Measurements from ENCODE around the gene HAPSTR1.
"Not testable (repeated sequence)": the region's sequence is repeated elsewhere in the genome, so short reads cannot be mapped to it uniquely, and the experiment has no call there.

The HAPSTR1 gene

GRCh38 chr16:9090960-9091866 is at the start of gene HAPSTR1:
HAPSTR1 (plus strand) TSS chr16:9091644; CDS start chr16:9092045, 401 bp downstream.
- peak; percentile 99 for DNase-seq

GRCh38 chr16:9042533-9042932 is 48.9 kb upstream of the HAPSTR1 start:
- DNase-seq = no peak

DNA sequence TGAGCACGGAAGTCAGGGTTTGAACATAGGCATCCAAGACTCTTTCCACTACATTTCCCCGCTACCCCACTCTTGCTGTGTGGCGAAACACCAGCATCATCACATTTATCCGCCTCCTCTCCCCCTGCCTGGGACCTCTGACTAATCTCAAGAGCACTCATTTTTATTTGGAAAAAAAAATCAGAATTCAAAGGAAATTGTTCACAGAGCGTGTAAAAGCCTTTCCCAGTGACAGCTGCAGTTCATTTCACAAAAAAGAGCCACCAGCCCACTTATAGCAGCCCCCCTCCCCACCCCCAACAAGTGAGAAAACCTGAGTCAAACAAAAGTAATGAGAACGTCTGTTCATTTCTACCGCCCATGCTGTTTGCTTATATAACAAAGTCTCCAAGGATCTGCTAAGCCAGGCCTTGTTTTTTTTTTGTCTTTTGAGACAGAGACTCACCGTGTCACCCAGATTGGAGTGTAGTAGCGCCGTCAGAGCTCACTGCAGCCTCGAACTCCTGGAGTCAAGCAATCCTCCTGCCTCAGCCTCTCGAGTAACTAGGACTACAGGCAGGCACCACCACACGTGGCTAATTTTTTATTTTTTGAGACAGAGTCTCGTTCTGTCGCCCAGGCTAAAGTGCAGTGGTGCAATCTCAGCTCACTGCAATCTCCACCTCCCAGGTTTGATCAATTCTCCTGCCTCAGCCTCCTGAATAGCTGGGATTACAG is 48.3 kb upstream of the HAPSTR1 start:
- DNase-seq = peak; percentile 49

DNA sequence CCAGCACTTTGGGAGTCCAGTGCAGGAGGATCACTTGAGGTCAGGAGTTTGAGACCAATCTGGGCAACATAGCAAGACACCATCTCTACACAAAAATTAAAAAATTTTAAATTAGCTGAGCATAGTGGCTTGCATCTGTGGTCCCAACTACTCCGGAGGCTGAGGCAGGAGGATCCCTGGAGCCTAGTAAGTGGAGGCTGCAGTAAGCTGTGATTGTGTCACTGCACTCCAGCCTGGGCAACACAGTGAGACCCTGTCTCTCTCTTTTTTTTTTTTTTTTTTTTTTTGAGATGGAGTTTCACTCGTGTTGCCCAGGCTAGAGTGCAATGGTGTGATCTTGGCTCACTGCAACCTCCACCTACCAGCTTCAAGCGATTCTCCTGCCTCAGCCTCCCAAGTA is 45.9 kb upstream of the HAPSTR1 start:
- DNase-seq = not testable (repeated sequence)

DNA sequence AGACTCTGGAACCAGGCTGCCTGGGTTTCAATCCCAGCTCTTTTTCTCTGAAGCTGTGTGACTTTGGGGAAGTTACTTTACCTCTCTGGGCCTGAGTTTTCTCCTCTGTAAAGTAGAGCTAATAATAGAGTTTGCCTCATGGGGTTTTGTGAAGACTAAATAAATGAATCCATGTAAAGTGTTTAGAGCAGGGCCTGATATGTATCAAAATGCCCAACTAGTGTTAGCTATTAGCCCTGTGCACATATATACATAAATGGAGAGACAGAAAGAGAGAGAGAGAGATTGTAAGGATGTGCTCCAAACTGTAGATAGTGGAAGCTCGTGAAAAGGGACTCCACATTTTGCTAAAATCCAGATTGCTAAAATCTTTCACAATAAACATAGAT is 44.8 kb upstream of the HAPSTR1 start:
- no peak for DNase-seq

DNA sequence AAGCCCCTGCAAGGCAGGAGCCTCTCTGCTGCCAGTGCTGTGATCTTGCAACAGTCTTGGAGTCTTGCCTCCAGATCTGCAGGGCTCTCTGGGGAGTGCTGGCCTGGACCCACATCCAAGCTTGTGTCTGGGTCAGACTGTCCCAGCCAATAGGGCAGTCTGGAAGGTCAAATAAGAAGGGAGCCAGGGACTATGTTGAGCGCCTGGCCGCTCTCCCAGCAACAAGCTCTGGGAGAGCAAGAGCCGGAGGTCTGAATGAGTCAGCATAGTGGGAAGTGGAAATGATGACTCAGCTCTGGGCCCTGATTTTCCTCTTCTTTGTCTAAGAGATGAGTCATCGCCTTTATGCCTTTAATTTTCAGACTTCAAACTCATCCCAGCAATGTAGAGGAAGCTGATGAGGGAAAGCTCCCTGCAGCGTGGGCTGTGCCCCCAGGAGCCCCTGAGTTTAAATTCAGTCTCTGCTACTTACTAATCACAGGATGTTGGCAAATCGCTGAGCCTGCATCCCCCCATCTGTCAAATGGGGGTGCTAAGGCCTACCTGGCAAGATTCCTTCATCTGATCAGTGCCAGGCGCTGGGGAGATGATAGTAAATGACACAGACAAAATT is 43.6 kb upstream of the HAPSTR1 start:
- peak; percentile 93 for DNase-seq

DNA sequence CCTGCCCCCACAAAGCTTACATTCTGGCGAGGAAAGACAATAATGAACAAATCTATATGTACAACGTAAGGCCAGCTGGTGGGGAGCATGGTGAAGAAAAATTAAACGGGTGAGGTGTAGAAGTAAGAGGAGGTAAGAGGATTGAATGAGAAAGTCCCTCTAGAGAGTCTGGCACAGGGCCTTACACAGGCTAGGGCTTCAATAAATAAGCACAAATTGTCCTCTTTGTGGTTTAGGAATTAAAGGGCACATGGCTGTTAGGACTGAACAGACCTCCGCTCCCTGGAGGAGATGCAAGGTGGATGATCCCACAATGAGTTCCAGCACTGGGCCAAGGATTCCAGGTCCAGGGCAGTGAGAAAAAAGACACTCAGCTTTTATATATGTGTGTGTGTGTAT is 43.1 kb upstream of the HAPSTR1 start:
- DNase-seq = no peak

GRCh38 chr16:9049241-9049640 is 42.2 kb upstream of the HAPSTR1 start:
- DNase-seq = no peak

DNA sequence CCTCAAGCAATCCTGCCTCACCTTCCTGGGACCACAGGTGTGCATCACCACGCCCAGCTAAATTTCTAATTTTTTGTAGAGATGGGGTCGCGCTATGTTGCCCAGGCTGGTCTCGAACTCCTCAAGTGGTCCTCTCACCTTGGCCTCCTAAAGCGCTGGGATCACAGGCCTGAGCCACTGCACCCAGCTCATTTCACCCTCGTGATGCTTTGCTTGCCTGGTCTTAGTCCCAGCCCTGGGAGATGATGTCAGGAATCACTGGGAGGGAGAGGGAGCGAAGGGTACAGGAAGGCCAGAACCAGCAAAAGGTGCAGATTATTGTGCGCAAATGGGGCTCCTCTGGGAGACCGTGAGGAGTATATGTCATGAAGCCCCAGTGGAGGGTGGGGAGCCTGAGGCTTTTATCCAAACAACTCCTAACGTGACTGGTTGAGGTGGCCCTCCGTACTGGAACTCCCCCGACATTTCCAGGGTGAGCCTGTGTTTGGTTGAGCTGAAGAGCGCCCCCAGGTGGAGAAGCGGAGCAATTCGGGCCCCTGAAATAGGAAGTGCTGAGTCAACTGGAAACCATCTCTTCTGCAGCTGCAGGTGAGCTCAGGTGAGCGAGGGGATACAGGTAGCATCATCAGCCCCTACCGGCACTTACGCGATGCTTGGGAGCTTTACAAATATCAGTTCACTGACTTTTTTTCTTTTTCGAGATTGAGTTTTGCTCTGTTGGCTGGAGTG is 41.2 kb upstream of the HAPSTR1 start:
- no peak for DNase-seq

DNA sequence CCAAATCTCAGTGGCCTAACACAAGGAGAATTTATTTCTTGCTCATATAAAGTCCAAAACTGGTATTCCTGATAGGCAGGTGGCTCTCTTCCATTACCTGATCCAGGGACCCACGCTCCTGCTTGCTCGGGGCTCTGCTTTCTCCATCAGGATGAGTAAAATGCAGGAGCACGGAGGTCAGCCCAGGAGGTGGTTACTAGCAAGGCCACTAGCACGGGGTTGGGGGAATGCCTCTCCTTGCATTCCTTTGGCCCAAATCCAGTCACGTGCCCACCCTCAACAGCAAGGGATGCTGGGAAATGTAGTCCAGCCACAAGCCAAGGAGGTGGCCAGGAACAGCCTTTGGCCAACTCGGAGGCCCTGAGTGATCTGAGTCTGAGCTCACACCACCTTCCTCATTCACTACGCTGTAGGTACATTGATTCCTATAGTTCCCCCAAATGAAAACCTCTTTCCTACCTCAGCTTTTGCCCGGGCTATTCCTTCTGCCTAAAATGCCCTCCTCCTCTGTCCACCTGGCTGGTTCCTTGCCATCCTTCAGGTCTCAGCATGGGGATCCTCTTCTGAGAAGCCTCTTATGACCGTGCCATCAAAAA is 38.3 kb upstream of the HAPSTR1 start:
- no peak for DNase-seq

GRCh38 chr16:9054460-9054859 is 37.0 kb upstream of the HAPSTR1 start:
- no peak for DNase-seq

GRCh38 chr16:9055115-9055514 is 36.3 kb upstream of the HAPSTR1 start:
- DNase-seq = no peak

DNA sequence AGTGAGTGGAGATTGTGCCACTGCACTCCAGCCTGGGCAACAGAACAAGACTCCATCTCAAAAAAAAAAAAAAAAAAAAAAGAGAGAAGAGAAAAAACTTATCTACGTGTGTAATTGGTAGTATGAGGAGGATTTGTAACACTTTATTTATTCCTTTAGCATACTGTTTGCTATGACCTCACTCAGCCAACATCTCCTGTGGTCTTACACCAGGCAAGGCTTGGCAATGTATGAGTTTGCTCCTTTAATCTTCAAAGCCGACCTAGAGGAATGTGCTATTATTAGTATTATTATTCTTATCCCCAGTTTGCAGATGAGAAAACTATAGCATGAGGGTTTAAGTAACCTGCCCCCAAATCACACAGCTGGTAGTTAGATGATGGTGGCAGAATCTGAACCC is 35.8 kb upstream of the HAPSTR1 start:
- no peak for DNase-seq

GRCh38 chr16:9056061-9056460 is 35.4 kb upstream of the HAPSTR1 start:
- DNase-seq = no peak

GRCh38 chr16:9058211-9058610 is 33.2 kb upstream of the HAPSTR1 start:
- no peak for DNase-seq

- no peak for DNase-seq
These were observed 31.2 kb upstream of the HAPSTR1 start for GRCh38 chr16:9060225-9060624.

- no peak for DNase-seq
These were observed 30.1 kb upstream of the HAPSTR1 start for GRCh38 chr16:9061358-9061813.

DNA sequence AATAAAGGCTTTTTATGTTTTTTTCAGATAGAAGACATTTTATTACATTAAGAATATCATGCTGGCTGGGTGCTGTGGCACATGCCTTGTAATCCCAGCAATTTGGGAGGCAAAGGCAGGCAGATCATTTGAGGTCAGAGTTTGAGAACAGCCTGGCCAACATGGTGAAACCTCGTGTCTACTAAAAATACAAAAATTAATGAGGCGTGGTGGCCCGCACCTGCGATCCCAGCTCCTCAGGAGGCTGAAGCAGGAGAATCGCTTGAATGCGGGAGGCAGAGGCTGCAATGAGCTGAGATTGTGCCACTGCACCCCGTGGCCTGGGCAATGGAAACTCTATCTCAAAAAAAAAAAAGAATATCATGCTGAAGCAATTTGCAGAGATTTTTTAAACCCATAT is 29.1 kb upstream of the HAPSTR1 start:
- DNase-seq = no peak

DNA sequence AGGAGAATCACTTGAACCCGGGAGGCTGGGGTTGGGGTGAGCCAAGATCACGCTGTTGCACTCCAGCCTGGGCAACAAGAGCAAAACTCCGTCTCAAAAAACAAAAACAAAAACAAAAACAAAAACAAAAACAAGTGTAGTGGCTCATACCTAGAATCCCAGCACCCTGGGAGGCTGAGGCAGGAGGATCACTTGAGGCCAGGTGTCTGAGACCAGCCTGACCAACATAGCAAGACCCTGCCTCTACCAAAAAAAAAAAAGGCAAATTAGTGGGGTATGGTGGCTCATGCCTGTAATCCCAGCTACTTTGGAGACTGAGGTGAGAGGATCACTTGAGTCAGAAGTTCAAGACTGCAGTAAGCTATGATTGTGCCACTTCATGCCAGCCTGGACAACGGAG is 26.4 kb upstream of the HAPSTR1 start:
- no peak for DNase-seq

- no peak for DNase-seq
These were observed 22.6 kb upstream of the HAPSTR1 start for GRCh38 chr16:9068886-9069285.

DNA sequence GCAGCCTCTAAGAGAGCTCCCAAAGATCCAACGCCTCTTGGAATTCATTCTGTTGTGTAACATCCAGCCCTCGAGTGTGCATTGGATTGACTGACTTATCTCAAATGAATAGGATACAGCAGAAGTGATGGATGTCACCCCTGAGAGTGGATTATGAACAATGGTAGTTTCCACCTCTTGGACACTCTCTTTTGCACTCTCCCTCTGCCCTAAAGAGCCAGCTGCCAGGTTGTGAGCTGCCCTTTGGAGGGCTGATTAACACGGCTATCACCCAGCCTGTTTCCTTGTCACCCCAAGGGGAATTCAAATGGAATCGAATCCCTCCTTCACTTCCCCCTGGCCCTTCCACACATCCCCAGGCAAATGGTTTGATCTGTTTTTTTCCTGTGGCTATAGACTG is 21.2 kb upstream of the HAPSTR1 start:
- no peak for DNase-seq

DNA sequence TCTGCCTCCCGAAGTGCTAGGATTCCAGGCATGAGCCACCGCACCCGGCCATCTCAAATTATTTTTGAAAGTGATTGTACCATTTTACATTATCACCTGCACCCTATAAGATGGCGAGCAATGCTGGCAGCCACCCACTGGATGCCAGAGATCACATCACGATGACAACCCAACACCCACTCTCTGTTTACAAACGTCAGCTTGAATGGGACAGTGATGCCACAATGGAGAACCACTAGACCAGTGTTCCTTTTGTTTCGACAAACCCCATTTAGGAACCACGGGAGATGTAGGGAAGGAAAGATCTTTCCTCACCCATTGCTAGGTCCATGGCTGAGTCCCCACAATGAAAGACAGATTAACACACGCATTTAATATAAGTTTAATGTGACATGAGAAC is 20.1 kb upstream of the HAPSTR1 start:
- no peak for DNase-seq
